Suppressor macrophage (primary cell): Measurements from ENCODE around the gene KAT8.
"Not testable (repeated sequence)": the region's sequence is repeated elsewhere in the genome, so short reads cannot be mapped to it uniquely, and the experiment has no call there.

Source experiments
- DNase-seq, 4 experiments: peaks; one replicate each; pipeline ENCODE4 v3.0.0-alpha.2; 2020 to 2022

KAT8 gene

DNA sequence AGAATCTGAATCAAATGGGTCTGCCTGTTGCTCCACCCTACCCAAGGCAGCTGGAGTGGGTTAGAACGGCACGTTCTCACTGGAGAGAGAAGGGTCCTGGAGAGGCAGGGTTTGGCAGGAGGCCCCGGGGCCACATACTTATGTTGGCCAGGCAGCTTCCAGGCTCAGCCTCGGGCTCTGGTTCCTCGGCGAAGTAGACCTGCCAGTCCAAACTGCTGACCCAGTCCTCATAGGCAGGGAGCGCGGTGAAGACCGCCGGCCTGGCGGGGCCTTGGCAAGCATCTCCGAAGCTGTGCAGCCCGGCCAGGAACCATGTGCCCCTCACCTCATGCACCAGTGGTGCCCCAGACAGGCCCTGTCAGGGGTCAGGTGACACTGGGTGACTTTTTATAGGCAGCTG lies 33.5 kb upstream of the KAT8 start:
- no peak for DNase-seq

DNA sequence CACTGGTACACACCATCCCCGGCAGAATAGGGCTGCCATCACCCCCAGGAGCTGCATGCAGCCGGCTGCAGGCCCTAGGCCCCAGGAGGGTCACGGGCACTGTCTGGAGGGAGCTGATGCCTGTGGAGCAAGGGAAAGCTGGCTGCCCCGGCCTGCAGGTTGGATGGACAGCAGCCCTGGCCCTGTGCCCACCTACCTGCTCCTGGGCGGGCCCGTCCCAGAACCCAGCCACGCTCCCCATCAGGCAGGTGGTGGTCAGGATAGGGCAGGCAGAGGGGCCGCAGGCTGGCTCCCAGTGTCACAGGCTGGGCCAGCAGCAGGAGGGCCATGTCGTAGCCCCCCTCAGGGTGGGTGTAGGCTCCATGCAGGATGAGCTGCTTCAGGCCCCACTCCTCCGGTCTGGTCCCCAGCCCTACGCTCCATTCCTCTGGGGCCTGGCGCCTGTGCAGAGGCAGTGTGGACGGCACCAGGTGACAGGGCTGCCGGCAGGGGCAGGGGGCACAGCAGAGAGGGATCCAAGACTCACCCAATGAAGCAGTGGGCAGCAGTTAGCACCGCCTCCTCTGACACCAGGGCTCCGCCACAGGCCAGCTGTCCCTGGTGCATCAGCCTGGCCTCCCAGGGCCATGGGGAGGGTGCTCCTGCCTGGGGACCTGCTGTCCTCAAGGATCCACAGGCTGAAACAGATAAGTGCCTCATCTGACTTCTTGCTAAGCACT lies 32.7 kb upstream of the KAT8 start:
- DNase-seq = no peak

DNA sequence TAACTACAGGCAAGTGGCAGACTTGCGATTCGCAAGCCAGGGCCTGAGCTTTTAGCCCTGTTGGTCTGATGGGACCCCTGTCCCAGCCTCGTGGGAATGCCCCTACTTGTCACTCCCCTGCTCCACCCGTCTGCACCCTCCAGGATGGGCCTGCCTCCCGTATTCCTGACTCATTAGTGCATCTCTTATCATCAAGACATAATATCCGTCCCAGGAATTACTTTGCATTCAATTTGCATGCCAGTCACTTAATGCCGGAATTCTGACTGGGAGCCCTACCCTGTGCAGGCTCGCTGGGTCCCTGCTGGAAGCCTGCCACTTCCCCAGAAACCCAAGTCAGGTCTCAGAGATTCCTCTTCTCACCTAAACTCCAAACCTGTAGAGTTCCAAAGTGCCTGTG lies 32.1 kb upstream of the KAT8 start:
- no peak for DNase-seq

DNA sequence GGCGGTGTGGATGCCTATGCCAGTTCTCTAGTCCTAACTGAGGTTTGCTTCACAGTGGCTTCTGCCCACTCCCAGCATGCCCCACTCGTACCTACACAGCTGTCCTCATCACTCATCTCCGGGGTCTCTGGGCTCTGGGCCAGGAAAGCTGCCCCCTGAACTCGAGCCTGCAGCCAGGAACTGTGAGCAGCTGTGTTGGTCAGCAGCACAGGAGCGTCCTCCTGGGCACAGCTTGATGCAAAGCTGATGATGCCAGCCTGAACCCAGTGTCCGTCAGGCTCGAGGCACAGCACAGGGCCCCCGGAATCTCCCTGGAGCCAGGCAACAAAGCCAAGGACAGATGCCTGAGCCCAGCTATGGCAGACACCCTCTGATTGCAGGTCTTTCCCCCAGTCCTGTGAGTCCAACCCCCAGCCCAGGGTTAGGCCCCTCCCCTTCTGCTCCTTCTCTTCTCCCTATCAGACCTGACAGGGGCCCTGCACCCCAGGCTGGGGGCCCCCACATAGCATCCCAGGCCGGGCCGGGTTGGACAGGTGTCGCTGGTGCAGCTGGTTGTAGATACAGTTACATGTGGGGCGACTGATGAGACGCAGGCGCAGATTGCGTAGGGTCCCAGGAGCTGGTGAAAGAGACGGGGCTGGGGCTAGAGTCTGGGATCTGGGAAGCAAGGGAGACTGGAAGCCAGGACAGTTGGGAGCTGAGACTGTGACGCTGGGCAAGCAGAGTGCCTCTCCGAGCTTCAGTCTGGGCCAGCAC lies 31.4 kb upstream of the KAT8 start:
- no peak for DNase-seq

DNA sequence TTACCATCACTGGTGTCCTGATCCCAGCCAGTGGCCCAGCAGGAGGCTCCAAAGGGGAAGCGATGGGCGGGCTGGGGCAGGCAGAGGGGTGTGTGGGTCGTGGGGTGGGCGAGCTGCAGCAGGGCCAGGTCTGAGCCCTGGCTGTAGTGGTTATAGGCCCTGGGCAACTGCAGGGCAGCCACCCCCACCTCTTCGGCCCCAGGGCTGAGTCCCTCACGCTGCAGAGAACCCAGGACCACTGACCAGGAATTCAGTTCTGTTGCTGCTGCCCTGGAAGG lies 30.9 kb upstream of the KAT8 start:
- no peak for DNase-seq

DNA sequence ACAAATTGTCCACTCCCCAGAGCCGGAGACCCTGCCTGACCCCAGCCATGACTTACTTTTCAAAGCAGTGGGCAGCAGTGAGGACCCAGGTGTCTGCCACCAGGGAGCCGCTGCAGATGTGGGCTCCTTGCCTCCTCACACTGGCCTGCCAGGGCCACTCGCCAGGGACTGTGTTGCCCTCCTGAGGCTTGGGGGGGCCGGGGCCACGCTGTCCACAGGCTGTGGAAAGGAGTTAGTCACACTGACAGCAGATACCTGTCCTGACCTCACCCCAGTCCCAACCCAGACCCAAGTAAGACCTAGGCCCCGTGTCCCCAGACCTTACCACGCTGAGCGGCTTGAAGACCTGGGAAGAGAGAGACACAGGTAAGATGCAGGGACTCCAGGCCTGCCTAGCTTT lies 30.0 kb upstream of the KAT8 start:
- no peak for DNase-seq

DNA sequence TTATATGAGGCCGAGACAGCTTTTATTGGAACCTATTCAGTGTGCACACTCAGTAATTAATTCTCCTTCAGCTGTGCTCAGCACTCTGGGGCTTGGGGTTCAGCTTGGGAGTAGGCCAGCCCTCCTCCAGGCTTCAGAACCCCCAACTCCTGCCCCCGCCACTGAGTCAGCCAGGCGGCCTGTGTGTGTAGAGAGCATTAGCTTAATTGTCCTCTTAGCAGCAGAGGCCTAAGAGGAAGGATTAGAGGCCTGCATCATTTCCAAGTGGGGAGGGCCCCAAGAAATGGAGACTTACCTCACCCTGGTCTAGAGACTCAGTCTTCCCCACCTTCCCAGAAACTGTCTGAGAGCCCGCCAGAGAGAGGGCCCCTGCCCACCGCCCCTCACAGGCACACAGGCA lies 29.5 kb upstream of the KAT8 start:
- DNase-seq = no peak

DNA sequence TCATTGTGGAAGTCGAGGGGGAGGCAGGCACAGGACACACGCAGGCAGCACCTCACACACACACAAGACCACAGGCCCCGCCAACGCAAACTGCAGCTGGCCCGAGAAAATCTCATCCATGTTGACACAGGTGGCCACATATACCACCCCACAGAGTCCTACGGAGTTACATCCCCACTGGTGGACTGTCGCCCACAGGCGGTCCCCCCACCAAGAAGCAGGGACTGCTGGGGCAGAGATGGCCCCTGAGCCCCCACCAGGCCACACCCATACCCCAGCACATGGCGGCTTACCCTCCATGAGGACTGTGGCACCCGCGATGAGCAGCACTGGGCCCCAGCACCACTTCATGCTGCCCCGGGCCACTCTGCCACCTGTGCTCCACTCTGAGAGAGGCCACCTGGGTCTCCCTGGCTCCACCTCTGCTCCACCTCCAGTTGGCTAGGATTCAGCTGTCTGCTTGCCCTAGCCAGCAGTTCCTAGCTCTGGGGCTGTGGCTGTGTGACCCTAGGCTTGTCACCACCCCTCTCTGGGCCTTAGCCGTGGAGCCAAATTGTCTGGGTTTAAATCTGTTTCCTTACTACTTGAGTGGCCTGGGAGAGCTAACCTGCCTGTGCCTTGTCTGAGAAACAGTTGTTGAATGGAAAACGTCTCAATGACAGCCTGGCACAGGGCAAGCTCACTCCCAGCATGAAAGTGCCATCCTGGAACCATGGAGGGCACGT lies 28.8 kb upstream of the KAT8 start, which contains the start of gene PRSS53:
Gene PRSS53 (minus strand): TSS at position 485 of the 725 bp plus-strand sequence. CDS start 134 bp downstream, at position 351.
- DNase-seq = no peak

DNA sequence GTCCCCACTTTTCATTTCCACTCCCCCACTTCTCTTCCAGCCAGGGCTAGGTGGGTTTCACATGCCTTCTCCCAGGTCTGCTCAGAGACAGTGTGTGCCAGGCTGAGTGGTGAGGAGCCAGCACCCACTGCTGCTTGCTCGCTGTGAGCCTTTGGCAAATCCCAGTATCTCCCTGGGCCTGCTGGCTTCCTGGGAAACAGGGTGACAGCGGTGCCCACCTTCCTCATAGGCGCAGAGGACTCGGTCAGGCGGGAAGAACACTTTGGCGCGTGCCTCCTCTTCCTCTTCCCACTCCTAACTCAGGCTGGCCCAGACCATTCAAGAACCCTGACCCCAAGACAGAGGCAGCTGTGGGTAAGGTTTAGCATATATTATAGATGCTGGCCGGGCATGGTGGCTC lies 28.3 kb upstream of the KAT8 start:
- DNase-seq = no peak

DNA sequence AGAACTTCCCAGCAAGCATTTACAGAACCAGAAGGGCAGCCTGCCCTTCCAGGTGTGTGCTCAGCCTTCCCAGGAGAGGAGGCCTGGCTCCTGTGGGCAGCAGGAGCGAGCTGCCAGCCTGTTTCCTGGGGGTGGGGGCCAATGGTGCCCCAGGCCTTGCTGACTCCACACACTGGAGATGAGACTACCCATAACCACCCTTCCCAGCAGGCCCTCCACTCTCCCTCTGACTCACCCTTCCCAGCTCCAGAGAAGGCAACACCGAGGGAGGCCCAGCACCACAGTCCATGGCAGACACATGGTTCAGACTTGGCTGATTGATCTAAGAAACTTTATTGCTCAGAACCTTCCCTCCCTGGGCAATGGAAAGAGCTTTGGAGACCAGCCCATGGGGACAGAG lies 26.9 kb upstream of the KAT8 start:
- DNase-seq = no peak

DNA sequence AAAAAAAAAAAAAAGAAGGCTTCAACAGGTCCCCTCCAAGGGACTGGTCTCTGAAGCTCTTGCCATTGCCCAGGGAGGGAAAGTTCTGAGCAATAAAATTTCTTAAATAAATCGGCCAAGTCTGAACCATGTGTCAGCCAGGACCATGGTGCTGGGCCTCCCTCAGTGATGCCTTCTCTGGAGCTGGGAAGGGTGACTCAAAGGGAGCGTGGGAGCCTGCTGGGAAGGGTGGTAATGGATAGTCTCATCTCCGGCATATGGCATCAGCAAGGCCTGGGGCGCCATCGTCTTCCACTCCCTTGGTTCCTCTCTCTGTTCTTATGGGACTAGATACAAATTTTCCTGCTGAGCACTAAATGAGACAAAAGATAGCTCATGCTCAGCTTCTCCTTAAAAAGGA lies 25.1 kb upstream of the KAT8 start:
- no peak for DNase-seq

DNA sequence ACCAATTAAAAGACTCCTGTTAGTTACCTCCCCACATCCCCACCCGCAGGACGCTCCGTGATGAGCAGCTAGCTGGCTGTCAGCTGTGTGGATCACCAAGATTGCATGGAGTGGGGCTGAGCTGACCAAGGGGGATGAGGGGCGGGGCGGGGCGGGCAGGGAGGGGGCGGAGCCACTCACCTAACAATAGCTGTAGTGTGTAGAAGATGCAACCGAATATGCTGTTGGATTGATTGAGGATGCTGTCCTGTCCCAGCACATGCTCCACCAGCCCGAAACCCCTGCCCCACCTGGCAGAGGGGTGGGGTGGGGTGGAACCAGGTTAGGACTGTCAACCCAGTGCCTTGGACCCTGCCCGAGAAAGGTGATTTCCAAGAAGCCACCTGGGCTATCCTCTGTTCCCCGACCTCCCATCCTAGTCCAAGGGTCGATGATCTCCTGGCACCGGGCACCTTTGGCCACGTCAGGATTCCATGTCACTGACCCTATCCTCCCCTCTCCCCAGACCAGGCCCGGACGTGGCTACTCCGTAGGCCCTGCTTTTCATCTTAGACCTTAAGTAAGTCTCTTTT lies 24.2 kb upstream of the KAT8 start:
- peak in 1 of 4 experiments; percentile 23 for DNase-seq

DNA sequence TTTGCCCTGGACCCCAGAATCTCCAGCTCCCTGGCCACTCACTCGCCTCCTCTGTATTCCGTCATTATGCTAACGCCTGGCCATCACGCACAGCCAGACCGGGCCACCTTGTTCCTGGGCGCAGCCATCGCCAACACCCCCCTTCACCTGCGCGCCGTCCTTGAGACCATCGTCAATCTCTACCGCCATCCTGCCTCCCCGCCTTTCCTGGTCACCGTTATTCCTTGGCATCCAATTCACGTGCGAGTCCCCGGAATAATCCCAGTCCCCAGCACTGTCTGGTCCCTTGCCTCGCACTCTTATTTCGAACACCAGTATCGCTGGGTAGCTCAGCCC lies 23.4 kb upstream of the KAT8 start:
- DNase-seq = peak in 1 of 4 experiments; percentile 26

DNA sequence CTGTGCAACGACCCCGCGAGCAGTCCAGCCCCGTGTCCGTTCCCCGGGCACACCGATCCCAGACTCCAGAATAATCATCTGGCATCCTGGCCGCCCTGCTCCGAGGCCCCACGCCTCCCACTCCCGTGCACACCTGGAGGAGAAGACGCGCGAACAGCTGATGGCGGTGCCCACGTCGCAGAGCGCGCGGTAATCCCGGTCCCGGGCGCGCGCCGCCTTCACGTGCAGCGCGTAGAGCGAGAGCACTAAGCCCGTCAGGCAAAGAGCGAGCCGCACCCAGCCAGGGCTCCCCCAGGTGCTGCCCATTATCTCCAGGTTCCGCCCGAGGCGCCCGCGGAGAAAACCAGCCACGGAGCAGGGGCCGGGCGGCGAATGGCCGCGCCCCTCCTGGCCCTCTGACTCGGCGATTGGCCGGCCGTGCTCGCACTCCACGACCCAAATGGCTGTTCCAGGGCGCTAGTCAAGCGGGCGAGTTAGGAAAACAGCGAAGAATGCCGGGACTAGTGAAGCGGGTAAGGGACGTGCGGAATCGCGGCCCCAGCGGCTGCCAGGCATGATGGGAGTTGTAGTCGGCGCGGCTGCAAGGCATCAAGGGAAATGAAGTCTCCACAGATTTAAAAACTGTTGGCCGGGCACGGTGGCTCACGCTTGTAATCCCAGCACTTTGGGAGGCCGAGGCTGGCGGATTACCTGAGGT lies 22.9 kb upstream of the KAT8 start, which contains the start of gene VKORC1:
Gene VKORC1 (minus strand): TSS at position 374 of the 697 bp plus-strand sequence. CDS start 68 bp downstream, at position 306.
- peak; percentile 97 to 99 (median 98) for DNase-seq

DNA sequence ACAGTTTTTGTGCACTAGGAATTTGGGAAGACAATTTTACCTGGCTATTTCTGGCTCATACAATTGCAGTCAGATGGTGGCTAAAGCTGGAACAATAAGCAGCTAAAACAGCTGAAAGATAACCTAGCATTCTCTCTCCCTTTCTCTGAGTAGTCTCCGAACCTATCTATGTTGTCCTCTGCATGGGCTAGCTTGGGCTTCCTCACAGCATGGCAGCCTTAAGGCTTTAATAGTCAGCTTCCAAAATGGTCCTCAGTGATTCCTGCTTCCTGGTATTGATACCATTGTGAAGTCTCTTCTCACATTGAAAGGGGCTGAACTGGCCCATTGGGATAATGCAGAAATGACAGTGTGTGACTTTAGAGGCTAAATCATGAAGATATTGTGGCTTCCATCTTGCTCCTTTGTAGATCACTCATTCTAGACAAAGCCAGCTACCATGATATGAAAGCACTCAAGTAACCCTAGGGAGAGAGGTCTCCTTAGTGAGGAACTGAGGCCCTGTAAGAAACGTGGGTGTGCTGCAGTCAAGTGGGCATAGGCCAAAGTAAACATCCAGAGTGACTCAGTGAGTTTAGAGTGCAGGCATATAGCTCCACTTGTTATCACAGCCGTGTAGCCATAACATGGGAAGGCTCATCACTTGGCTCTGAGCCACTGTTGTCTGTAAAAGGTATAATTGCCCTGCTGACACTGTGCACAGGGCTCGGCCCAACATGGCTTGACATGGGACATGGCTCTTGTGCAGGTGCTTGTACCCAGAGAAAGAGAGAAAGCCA lies 17.4 kb upstream of the KAT8 start:
- peak in 3 of 4 experiments; percentile 43 to 56 (median 47) for DNase-seq

DNA sequence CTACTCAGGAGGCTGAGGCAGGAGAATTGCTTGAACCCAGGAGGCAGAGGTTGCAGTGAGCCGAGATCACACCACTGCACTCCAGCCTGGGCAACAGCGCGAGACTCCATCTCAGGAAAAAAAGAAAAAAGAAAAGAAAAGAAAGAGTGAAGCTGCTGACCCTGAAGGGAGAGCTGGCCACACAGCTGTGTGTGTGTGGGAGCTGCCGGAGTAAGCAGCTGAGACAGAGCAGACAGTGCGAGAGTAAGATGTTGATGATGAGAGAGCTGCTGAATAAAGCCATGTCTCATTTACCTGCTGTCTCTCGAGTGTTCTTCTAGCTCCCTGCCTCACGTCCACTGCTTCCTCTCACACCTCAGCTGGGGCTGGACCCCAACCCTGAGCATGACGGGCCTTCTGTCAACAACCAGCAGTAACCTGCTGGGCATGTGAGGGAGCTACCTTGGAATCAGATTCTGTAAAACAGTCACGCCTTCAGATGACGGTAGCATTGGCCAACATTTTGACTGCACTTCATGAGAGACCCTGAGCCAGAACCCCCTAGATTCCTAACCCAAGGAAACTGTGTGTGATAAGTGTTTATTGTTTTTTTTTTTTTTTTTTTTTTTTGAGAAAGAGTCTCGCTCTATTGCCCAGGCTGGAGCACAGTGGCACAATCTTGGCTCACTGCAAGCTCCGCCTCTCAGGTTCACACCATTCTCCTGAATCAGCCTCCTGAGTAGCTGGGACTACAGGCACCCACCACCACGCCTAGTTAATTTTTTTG lies 16.4 kb upstream of the KAT8 start:
- DNase-seq = not testable (repeated sequence)

DNA sequence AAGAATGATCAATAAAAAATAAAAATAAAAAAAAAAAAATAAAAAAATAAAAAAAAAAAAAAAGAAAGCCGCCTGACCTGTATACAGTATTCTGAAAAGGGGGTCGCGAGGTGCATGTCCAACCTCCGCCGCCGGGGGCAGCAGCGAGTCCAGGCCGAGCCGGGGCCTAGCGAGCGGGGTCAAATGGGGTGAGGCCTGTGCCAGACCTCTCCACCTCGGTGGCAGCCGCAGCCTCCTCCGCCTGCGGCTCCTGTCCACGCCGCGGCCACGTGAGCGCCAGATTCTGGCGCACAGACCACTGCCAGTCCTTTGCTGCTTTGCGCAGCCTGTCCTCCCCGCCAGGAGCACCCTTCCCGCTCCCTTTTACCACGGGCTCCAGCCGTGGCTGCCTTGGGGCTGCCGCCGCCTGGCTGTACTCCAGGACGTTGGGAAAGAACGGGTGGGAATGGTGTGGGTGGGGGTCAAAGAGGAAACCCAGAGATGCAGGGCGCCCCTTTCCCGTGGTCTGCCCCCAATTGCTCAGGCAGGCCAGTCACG lies 11.7 kb upstream of the KAT8 start:
- peak; percentile 85 to 93 (median 90) for DNase-seq

DNA sequence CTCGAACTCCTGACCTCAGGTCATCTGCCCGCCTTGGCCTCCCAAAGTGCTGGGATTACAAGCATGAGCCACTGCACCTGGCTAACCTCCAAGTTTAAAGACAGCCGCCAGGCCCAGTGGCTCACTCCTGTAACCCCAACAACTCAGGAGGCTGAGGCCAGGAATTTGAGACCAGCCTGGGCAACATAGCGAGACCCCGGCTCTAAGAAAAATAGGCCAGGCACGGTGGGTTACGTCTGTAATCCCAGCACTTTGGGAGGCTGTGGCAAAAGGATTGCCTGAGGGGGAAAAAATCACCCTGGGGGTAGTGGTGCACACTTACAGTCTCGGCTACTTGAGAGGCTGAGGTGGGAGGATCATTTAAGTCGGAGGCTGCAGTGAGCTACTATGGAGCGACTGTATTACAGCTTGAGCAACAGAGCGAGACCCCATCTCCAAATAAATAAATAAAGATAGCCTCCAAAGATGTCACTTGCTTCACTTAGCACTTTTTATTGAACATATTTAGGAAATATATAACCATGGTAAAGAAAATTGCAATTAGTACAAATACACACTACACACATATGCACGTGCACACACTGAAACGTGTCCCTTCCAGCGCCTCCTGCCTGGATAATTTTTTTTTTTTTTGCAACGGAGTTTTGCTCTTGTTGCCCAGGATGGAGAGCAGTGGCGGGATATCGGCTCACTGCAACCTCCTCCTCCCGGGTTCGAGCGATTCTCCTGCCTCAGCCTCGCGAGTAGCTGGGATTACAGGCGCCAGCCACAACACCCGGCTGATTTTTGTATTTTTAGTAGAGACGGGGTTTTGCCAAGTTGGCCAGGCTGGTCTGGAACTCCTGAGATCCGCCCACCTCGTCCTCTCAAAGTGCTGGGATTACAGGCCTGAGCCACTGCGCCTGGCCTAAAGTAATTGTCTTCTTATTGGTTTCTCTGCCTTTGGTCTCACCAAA lies 10.7 kb upstream of the KAT8 start:
- no peak for DNase-seq

DNA sequence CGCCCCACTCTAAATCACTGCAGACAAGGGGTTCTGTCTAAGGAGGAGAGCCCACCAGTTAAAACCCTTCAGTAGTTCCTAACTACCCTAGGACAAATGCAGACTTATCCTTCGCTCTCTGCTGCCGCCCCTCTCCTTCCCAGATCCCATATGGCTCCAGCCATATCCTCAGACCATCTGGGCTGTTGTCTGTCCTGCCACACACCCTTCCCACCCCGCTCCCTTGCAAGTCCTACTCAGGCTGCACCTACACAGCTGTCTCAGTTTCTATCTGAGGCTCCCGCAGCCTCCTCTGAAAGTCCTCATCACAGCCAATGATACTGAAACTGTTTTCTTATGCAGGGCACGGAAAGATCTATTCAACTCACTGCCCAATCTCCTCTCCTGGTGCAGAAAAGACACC lies 10.0 kb upstream of the KAT8 start:
- DNase-seq = no peak
